Measurements from ENCODE around the gene CUL2.

CUL2 gene

GRCh38 chr10:35015843-35016408, 74.2 kb downstream of the CUL2 start:
- TF ChIP-seq ZNF18 (tag by site-specific recombination; IDR thresholded peaks at IDR 0.05) (no peak), ZNF670 (tag by site-specific recombination; IDR thresholded peaks at IDR 0.05; ENCODE audit: low read depth) (no peak), ZNF16 (tag by site-specific recombination; IDR thresholded peaks at IDR 0.05; ENCODE audit: low read depth) (no peak), ZNF23 (tag by site-specific recombination; IDR thresholded peaks at IDR 0.05; ENCODE audit: borderline replicate concordance) (no peak), ZNF391 (tag by site-specific recombination; IDR thresholded peaks at IDR 0.05; ENCODE audit: borderline replicate concordance, low read depth) (no peak), ZNF221 (tag by site-specific recombination; IDR thresholded peaks at IDR 0.05; ENCODE audit: borderline replicate concordance) (no peak), ZNF341 (tag by site-specific recombination; IDR thresholded peaks at IDR 0.05; ENCODE audit: low read depth) (no peak), ZNF394 (tag by site-specific recombination; IDR thresholded peaks at IDR 0.05; ENCODE audit: borderline replicate concordance) (no peak), ZNF600 (tag by site-specific recombination; IDR thresholded peaks at IDR 0.05) (no peak), ZSCAN23 (tag by site-specific recombination; IDR thresholded peaks at IDR 0.05) (no peak)
- H3K4me3 ChIP-seq (ENCODE audit: low read depth, low read length): no peak overlapping the region
- H3K9me3 ChIP-seq (ENCODE audit: control insufficient read depth, insufficient read depth, low read depth, low read length): no peaks in the 10 kb centered on the region
- H3K27ac ChIP-seq (ENCODE audit: extremely low read depth, low read depth, low read length): no peak overlapping the region
- POLR2A ChIA-PET: interaction anchor here (0.6 kb wide), 1 partner anchor 21 kb away, joined by 3 read pairs; no protein-coding TSS in a partner anchor
- CTCF ChIA-PET: interaction anchor here (1.0 to 1.4 kb wide), 2 partner anchors 10 to 21 kb away, joined by 3 to 4 read pairs; no protein-coding TSS in a partner anchor
- no peaks in the 10 kb centered on the region for H3K4me1 ChIP-seq (ENCODE audit: control insufficient read depth, insufficient read depth, low read length)
- H3K36me3 ChIP-seq (ENCODE audit: control insufficient read depth in 2 of 2, insufficient read depth in 1 of 2, low read length in 2 of 2): peaks cover 21 to 30% of the 10 kb centered on the region in 2 experiments

- Histone ChIP-seq H3K36me3 (ENCODE audit: control insufficient read depth in 2 of 2, insufficient read depth in 1 of 2, low read length in 2 of 2) (peaks cover 24 to 42% of the 10 kb centered on the region in 2 experiments), H3K9me3 (ENCODE audit: control insufficient read depth, insufficient read depth, low read depth, low read length) (no peaks in the 10 kb centered on the region), H3K4me1 (ENCODE audit: control insufficient read depth, insufficient read depth, low read length) (no peaks in the 10 kb centered on the region), H3K27ac (ENCODE audit: extremely low read depth, low read depth, low read length) (no peak overlapping the region), H3K4me3 (ENCODE audit: low read depth, low read length) (no peak overlapping the region)
- POLR2A ChIA-PET: no interaction called here
- CTCF ChIA-PET: interaction anchor here (0.7 to 1.6 kb wide), 2 partner anchors 18 to 19 kb away, joined by 4 read pairs; no protein-coding TSS in a partner anchor
- no peak for TF ChIP-seq ZNF548 (tag by site-specific recombination; IDR thresholded peaks at IDR 0.05)
- no peak for TF ChIP-seq GLIS2 (tag by site-specific recombination; IDR thresholded peaks at IDR 0.05)
- no peak for TF ChIP-seq ZNF76 (tag by site-specific recombination; IDR thresholded peaks at IDR 0.05; ENCODE audit: borderline replicate concordance, low read depth)
- TF ChIP-seq ZNF248 (tag by site-specific recombination; IDR thresholded peaks at IDR 0.05): no peak
- TF ChIP-seq ZNF639 (tag by site-specific recombination; IDR thresholded peaks at IDR 0.05): no peak
- TF ChIP-seq ZNF350 (tag by site-specific recombination; IDR thresholded peaks at IDR 0.05): no peak
- TF ChIP-seq ZNF488 (tag by site-specific recombination; IDR thresholded peaks at IDR 0.05): no peak
Observed at GRCh38 chr10:35012781-35013180, 77.4 kb downstream of the CUL2 start.

- no peak overlapping the region for H3K27ac ChIP-seq (ENCODE audit: extremely low read depth, low read depth, low read length)
- ChIA-PET POLR2A (interaction anchor here (0.5 to 0.6 kb wide), 2 partner anchors 14 to 1604 kb away, joined by 3 to 6 read pairs; no protein-coding TSS in a partner anchor), CTCF (interaction anchor here (0.6 to 1.6 kb wide), 3 partner anchors 15 to 17 kb away, joined by 3 to 4 read pairs (median 4); no protein-coding TSS in a partner anchor)
- H3K4me3 ChIP-seq (ENCODE audit: low read depth, low read length): no peak overlapping the region
- no peaks in the 10 kb centered on the region for H3K9me3 ChIP-seq (ENCODE audit: control insufficient read depth, insufficient read depth, low read depth, low read length)
- H3K4me1 ChIP-seq (ENCODE audit: control insufficient read depth, insufficient read depth, low read length): no peaks in the 10 kb centered on the region
- H3K36me3 ChIP-seq (ENCODE audit: control insufficient read depth in 2 of 2, insufficient read depth in 1 of 2, low read length in 2 of 2): peaks cover 18 to 42% of the 10 kb centered on the region in 2 experiments
- TF ChIP-seq ZSCAN4 (tag by site-specific recombination; IDR thresholded peaks at IDR 0.05) (no peak), ZNF175 (tag by site-specific recombination; IDR thresholded peaks at IDR 0.05) (no peak), ZNF513 (tag by site-specific recombination; IDR thresholded peaks at IDR 0.05) (no peak), ZNF184 (tag by site-specific recombination; IDR thresholded peaks at IDR 0.05) (no peak), ZSCAN23 (tag by site-specific recombination; IDR thresholded peaks at IDR 0.05) (no peak), BCL11A (tag by site-specific recombination; IDR thresholded peaks at IDR 0.05; ENCODE audit: low read depth) (no peak), OSR2 (tag by site-specific recombination; IDR thresholded peaks at IDR 0.05) (no peak), SP7 (tag by site-specific recombination; IDR thresholded peaks at IDR 0.05) (no peak), ZNF701 (tag by site-specific recombination; IDR thresholded peaks at IDR 0.05) (no peak), ZFP37 (tag by site-specific recombination; IDR thresholded peaks at IDR 0.05) (no peak)
Observed at GRCh38 chr10:35011771-35012191, 78.4 kb downstream of the CUL2 start.

Measured in HEK293 (cell line).